Fibroblast of pulmonary artery (primary cell): ENCODE results near the gene PRKCE.
"Not testable (repeated sequence)": the region's sequence is repeated elsewhere in the genome, so short reads cannot be mapped to it uniquely, and the experiment has no call there.

Experiments
- DNase-seq: peaks from one replicate; pipeline ENCODE4 v3.0.0-alpha.2; 2010; ENCODE audit warnings: low read depth
- H3K4me3 ChIP-seq: replicated peaks from 2 replicates; pipeline ENCODE4 v1.5.1; 2011; ENCODE audit warnings: low read depth, mild to moderate bottlenecking, control low read depth, low read length, moderate library complexity
- TF ChIP-seq, protein P1 (sequence below): IDR thresholded peaks from 2 replicates; pipeline ENCODE4 v1.5.1; 2011; ENCODE audit warnings: mild to moderate bottlenecking, control low read depth, low read length, inconsistent platforms; ENCODE audit errors: missing control alignments

Gene PRKCE

DNA sequence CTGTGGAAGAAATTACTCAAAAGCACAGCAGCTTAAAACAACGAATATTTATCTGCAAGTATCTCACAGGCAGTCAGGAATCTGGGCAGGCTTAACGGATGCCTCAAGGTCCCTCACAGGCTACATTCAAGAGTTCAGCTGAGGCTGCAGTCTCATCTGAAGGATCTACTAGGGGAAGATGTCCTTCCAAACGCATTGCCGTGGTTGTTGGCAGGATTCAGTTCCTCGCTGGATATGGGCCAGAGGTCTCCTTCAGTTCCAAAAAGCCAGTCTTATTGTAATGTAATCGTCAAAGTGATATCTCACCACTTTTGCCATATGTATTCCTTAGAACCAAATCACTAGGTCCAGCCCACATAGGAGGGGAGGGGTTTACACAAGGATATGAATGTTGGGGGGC, 547.5 kb downstream of the PRKCE start:
- TF ChIP-seq, protein P1, sequence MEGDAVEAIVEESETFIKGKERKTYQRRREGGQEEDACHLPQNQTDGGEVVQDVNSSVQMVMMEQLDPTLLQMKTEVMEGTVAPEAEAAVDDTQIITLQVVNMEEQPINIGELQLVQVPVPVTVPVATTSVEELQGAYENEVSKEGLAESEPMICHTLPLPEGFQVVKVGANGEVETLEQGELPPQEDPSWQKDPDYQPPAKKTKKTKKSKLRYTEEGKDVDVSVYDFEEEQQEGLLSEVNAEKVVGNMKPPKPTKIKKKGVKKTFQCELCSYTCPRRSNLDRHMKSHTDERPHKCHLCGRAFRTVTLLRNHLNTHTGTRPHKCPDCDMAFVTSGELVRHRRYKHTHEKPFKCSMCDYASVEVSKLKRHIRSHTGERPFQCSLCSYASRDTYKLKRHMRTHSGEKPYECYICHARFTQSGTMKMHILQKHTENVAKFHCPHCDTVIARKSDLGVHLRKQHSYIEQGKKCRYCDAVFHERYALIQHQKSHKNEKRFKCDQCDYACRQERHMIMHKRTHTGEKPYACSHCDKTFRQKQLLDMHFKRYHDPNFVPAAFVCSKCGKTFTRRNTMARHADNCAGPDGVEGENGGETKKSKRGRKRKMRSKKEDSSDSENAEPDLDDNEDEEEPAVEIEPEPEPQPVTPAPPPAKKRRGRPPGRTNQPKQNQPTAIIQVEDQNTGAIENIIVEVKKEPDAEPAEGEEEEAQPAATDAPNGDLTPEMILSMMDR: no peak
- DNase-seq: peak; percentile 65
- H3K4me3 ChIP-seq: no peak overlapping the region

DNA sequence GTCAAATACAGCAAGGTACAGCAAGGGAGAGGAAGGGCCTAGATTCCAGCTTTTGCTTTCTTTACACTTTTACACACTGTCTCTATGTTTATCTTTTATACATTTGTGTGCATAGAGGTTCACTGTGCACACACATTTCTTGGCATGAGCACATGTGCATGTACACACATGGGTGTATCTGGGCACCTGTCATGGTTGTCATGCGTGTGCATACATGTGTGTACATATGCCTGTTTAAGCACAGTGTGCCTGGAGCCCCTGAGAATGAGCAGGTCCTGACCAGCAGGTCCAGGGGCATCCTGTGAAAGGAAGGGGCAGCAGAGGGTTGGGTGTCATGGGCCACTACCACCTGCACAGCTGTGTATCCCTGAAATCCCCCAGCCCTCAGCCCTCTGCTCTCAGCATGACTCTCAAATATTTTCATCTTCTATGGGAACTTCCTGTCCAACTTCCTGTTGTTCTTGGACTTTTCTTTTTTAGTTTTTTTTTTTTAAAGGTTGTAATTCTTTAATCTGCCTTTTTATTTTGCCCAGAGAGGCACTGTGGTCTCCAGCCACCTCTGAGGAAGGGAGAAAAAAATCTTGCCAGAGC, 548.7 kb downstream of the PRKCE start:
- peak; percentile 57 for DNase-seq

DNA sequence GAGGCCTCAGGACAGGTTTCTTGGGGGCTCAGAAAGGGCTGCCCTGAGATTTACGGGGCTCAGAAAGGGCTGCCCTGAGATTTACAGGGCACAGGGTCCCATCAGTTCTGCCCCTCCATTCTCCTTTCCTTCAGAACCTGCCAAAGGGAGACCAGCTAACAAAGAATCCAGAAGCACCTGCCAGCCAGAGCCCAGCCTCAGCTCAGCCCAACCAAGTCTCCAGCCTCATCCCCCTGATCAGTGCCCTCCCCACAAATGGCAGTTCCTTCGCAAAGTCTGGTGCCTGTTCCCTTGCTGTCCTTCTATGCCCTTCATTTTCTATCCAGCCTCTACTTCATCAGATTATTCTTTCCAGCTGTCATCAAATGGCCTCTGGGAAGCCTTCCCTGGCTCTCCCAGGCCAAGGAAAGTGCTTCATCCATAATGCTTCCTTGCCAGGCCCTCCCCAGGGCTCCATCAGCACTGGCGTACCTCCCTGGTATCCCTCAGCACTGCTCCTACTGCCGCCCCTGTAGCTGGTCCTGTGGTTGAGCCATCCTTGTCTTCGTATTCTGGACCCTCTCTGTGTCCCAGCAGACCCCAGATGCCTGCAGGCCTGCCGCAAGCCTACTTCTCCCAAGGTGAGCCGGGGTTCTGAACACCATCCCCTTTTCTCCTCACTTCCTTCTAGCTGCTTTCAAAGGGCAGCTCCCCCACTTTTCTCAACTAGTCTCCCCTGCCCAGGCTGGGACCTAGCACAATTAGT, 549.6 kb downstream of the PRKCE start:
- DNase-seq: no peak
- TF ChIP-seq, protein P1: no peak
- H3K4me3 ChIP-seq: no peak overlapping the region

More for the DNA sequence above, 548.7 kb downstream of the PRKCE start:
- TF ChIP-seq, protein P1: no peak
- H3K4me3 ChIP-seq: no peak overlapping the region

DNA sequence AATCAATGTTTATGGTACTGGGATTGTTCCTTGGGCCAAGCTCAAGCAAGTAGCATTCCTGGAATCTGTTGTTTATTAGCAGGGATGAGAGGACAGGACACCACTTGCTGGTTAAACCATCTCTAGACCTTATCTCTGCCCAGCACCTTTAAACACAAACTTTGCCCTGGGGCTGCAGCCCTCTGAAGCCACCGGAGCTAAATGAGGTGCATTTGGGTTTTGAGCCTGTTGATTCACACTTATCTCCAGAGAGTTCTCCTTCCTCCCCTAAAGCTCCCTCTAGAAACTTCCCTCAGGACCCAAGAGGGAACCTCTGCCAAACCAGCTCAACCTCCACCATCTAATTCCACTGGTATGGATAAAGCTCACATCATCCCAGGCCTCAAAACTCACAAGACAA, 551.0 kb downstream of the PRKCE start:
- TF ChIP-seq, protein P1: no peak
- no peak overlapping the region for H3K4me3 ChIP-seq
- no peak for DNase-seq

DNA sequence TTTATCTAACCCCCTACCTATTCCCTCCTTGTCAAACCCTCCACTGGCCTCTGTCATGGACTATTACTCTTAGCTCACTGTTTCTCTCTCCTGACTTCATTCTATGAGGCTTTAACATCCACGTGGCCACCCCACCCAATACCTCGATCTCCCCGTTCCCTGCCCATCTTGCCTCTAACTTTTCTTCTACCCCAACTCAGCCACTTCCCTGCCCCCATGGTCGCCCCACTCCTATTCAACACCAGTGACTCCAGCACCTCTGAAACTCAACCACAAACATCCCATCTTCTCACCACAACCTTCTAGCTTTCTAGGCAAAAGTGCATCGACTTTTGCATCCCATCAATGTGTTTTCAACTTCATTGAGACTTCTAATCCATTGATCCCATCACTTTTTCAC, 551.5 kb downstream of the PRKCE start:
- TF ChIP-seq, protein P1: no peak
- no peak for DNase-seq
- H3K4me3 ChIP-seq: no peak overlapping the region

DNA sequence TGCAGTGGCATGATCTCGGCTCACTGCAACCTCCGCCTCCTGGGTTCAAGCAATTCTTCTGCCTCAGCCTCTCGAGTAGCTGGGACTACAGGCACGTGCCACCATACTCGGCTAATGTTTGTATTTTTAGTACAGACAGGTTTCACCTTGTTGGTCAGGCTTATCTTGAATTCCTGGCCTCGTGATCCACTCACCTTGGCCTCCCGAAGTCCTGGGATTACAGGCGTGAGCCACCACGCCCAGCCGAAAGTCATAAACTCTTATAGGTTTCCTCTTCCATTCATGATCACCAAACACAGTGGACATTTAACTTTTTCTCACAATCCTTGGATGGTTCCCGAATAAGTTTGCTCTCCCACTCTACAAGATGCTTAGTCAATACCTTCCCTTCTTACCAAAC, 552.2 kb downstream of the PRKCE start:
- not testable (repeated sequence) for DNase-seq, H3K4me3 ChIP-seq

DNA sequence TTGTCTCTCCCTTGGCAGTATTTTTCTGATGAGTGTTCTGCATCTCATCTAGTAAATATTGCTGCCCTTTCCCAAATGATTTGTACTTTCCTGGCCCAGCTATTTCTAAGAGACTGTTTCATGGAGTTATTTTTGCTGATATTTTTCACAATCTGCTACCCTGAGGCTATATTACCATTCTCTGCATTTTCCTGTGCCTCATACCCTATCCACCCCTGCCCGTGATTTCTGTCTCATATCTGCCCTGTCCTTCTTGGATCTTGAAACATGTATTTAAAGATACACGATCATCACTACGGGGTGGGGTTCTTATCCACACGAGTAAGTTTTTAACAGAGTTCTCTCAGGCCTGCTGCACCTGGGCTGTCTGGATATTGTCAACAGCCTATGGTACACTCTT, 556.1 kb downstream of the PRKCE start:
- H3K4me3 ChIP-seq: no peak overlapping the region
- TF ChIP-seq, protein P1: no peak
- no peak for DNase-seq
